GM18861 (cell line): Measurements from ENCODE around the gene POLD3.
"Not testable (repeated sequence)": the region's sequence is repeated elsewhere in the genome, so short reads cannot be mapped to it uniquely, and the experiment has no call there.

Experiments
- ATAC-seq: cut with Tn5 transposase; IDR thresholded peaks from one replicate; pipeline ENCODE4 v1.9.1; 2021; ENCODE audit not compliant: unreplicated experiment

The POLD3 gene

GRCh38 chr11:74636630-74637184 lies 44.3 kb downstream of the POLD3 start:
- ATAC-seq = no peak

DNA sequence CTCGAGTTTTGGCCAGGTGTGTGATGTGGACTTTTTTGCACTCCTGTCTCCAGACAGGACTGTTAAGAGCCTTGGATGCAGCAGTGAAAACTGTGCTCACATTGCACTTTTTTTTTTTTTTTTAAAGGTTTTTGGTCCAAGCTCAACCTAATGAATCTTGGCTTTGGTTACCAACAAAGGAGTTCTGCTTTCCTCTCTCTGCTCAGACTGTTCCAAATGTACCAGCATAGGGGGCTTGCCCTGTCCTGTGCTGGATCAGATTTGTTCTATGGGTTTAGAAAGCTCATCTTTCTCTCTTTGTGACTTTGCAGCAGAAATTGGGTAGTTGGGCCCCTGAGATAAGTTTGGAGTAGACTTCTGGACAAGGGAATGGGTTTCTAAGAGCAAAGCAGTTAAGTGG lies 45.3 kb downstream of the POLD3 start:
- no peak for ATAC-seq

- ATAC-seq = no peak
Measured at GRCh38 chr11:74638869-74639268, 46.5 kb downstream of the POLD3 start.

GRCh38 chr11:74639533-74639932 lies 47.2 kb downstream of the POLD3 start:
- ATAC-seq = no peak

DNA sequence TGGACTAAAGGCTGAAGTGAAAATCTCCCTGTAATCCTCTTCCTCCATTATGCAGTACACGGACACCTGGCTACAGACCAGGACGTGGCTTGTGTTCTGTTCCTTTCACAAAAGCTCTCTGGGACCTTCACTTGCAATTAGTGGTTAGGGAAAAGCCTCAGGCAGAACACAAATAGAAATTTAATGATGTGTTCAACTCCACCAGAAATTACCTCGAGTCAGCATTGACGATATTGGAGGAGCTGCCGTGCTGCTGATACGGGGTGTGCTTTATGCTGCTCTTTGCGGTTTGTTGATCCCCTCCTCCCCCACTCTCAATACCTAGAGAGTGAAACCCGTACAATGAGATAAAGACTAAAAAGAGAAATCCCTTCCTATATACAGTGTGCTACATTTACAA lies 48.9 kb downstream of the POLD3 start:
- no peak for ATAC-seq

DNA sequence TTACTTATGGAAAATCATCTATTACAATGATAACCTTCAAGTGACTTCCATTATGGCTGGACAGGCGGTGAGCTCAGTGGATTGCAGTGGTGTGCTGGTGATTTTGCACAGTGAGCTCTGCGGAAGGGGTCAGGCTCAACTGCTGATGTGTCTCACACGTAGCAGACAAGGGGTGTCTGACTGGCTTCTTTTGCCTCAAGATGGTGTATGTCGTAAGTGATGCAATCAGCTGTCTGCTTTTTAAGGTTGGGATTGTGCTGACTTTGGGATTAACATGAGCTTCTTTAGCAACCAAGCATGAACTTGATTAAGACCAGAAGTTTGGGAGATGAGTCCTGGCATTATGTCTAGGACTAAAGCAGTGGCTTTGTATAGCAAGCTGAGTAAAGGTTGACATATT lies 49.5 kb downstream of the POLD3 start:
- ATAC-seq = no peak

GRCh38 chr11:74642912-74643311 lies 50.5 kb downstream of the POLD3 start:
- ATAC-seq = no peak

GRCh38 chr11:74644081-74644480 lies 51.7 kb downstream of the POLD3 start:
- ATAC-seq = no peak

DNA sequence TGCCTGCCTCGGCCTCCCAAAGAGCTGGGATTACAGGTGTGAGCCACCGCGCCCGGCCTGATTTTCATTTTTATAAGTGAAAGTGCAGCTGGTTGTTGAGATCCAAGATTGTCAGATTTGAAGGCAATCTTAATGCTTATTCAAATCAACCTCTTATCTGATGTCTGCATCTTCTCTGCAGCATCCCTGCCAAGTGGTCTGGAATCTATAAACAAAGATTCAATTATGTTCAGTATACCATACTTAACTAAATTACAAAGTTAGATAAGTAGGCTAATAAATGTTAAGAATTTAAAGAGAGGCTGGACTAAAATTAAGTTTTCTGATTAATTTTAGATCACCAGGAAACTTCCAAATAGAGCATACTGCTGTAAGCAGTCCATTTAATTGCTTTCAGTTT lies 53.8 kb downstream of the POLD3 start:
- no peak for ATAC-seq

- no peak for ATAC-seq
Measured at GRCh38 chr11:74646954-74647353, 54.6 kb downstream of the POLD3 start.

GRCh38 chr11:74647404-74647803 lies 55.0 kb downstream of the POLD3 start:
- no peak for ATAC-seq

- no peak for ATAC-seq
Measured at GRCh38 chr11:74647831-74648230, 55.4 kb downstream of the POLD3 start.

- no peak for ATAC-seq
Measured at GRCh38 chr11:74648894-74649293, 56.5 kb downstream of the POLD3 start.

DNA sequence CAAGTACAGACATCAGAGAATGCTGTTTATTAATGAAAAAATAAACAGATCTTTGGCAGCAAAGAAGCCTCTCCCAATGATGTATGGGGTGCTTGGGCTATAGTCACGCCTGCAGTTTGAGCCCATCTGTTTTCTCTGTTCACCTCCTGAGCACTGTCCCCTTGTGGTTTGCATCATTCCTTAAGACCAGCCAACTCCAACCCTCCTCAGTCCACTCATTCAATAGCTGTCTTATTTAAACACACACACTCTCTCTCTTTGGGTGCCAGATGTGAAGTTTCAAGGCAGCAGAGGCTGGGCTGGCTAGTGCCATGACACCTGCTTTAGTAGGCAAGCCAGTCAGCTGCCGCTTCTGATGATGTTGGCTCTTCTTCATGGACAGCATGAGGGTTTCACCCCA lies 58.1 kb downstream of the POLD3 start:
- no peak for ATAC-seq

DNA sequence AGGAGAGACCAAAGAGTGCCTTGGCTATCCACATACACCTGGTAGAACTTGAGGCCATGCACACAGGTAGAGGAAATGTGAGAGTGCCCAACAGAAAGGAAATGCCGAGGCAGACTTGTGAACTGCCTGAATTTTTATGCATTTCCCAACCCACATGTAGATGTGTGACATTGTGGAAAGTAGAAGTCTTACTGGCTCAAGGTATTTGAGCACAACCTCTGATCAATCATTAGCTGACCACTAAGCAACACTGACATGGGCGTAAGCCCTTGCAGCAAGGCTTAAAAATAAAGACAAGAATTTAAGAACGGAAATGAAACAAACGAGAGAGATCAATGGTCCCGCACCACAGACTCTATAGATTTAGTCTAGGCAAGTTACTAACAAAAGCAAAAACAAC lies 62.6 kb downstream of the POLD3 start:
- no peak for ATAC-seq

DNA sequence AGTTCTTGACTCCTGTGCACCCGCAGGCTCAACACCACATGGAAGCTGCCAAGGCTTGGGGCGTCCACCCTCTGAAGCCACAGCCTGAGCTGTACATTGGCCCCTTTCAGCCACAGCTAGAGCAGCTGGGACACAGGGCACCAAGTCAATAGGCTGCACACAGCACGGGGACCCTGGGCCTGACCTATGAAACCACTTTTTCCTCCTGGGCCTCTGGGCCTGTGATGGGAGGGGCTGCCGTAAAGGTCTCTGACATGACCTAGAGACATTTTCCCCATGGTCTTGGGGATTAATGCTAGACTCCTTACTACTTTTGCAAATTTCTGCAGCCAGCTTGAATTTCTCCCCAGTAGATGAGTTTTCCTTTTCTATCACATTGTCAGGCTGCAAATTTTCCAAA lies 66.7 kb downstream of the POLD3 start:
- not testable (repeated sequence) for ATAC-seq

GRCh38 chr11:74662487-74663103 lies 70.2 kb downstream of the POLD3 start:
- ATAC-seq = no peak

GRCh38 chr11:74663315-74663714 lies 70.9 kb downstream of the POLD3 start:
- ATAC-seq = no peak

DNA sequence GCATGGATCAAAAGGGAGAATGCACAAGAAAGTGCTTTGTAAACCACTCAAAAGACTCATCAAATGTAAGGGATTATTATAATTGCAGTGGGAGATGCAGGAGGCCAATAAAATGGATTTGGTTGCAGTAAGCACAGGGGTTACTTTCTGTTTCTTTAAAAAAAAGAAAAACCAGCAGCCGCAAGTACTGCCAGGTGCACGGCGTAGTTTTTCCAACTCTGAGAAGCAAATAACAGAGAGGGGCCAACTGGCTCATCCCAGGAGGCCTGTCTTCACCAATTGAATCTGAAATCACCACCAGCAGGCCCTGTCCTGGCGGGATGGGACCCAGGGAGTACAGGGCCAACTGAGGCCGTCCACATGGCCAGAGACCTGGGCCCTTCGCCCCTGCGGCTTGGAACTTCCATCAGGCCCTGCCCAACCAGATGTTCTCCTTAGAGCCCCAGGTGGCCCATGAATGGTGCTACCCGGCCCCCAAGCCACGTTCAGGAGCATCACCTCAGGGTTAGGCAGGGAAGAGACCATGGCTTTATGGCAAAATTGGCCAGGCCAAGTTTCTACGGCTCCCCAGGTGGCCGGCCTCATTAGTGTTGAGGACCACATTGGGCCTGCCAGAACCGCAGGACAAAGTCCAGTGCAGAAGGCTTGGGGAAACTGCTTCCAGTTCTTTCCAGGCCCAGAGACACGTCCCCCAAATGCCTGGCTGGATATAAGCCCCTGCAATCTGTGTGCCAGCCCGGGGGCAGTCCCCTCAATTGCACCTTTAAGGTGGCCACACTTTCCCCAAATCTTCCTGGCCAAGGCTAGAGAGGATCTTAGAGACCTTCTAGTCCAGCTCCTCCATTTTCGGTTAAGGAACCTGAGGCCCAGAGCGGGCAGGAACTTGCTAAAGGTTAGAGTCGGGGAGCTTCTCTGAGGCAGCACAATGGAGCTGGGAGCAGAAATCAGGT lies 77.1 kb downstream of the POLD3 start:
- ATAC-seq = no peak

- no peak for ATAC-seq
Measured at GRCh38 chr11:74670171-74670570, 77.8 kb downstream of the POLD3 start.

DNA sequence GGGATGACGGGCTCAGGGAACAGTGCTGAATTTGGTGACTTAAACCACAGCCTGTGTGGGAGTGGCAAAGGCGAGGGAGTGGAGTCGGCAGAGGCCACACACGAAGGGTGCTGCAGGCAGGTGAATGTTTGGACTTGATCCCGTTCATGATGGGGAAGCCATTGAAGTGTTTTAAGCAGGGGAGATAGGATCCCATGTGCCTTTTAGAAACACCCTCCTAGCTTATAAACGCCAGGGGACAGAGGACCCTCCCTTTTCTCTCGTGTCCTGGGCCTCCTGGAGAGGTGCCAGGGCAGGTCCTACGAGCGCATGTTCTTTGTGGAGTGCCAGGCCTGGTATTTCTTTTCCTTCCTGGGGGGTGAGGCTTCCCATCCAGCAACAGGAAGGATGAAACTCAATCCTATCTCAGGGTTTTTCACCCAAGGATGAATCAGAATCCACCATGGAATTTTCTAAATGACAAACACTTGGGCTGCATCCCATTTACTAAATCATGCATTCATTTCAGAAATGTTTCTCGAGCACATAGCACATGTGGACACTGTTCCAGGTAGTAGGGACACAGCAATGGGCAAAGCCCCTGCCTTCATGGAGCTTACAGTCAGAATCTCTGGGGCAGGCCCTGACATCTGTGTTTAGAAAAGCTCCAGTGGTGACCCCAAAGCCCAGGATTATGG lies 79.3 kb downstream of the POLD3 start:
- ATAC-seq = no peak
